ENCODE data around the gene S100PBP. TPM values are rescaled to one million over a fixed set of nuclear protein-coding genes. Genes with fewer than 3 reads are reported as not detected.

The S100PBP gene
- total and polyA plus RNA-seq, 9 of the 15 experiments (the other 6 are each of a cell fraction or from before 2014, with no cell fraction given) = 22.9 to 60.2 (median 32.9) TPM

- ChIA-PET POLR2A (interaction anchor here (0.6 to 2.4 kb wide), 5 partner anchors 10 to 130 kb away, joined by 3 to 6 read pairs (median 4); partner anchors contain the start of genes S100PBP and YARS1), CTCF (ENCODE audit: low intra/inter-chr PET ratio) (no interaction called here)
- no peak for DNase-seq (ENCODE audit: extremely low read depth in 1 of 4, low spot score in 3 of 4)
- no peak overlapping the region for H3K27ac ChIP-seq (ENCODE audit: extremely low read depth, low read depth, low read length)
- WGBS (ENCODE audit: insufficient coverage, low coverage, missing lambda C conversion rate) = 78% methylated on average over 4 of the region's 4 CpGs
- H3K4me1 ChIP-seq (replicated peaks in 1 of 2; ENCODE audit: control insufficient read depth in 2 of 2, insufficient read depth in 2 of 2, low read length in 2 of 2) = no peaks in the 10 kb centered on the region; a peak in 2 of 5 replicates
- no peaks in the 10 kb centered on the region for H3K9me1 ChIP-seq (ENCODE audit: control insufficient read depth, insufficient read depth, low read length)
- H3K4me3 ChIP-seq = no peak overlapping the region
- no peaks in the 10 kb centered on the region for H3K27me3 ChIP-seq (ENCODE audit: control insufficient read depth in 2 of 2, insufficient read depth in 2 of 2, low read length in 2 of 2)
- peaks cover 81% of the 10 kb centered on the region for H3K36me3 ChIP-seq (ENCODE audit: control insufficient read depth, insufficient read depth, low read length)
- intact Hi-C loops (cut with micrococcal nuclease) (no loop called here), in situ Hi-C loops (cut with MboI) (no loop called here)
- no peak overlapping the region for H2AFZ ChIP-seq (ENCODE audit: low read depth, low read length)
- no TSS peak for BruUV-seq (replicated peaks)
- H3K9me3 ChIP-seq (replicated peaks; ENCODE audit: control insufficient read depth, insufficient read depth, low read depth, low read length) = no peaks in the 10 kb centered on the region
- H3K79me2 ChIP-seq (ENCODE audit: control insufficient read depth, insufficient read depth, low read length) = peaks cover 59% of the 10 kb centered on the region
- no peak overlapping the region for H3K4me2 ChIP-seq (ENCODE audit: insufficient read depth, low read length)
- peak; percentile 52 for ATAC-seq
- H3K9ac ChIP-seq (ENCODE audit: insufficient read depth in 1 of 2, low read depth in 2 of 2, low read length in 2 of 2) = no peak overlapping the region
- peak; percentile 19 for FAIRE-seq
- peaks cover 16% of the 10 kb centered on the region for H4K20me1 ChIP-seq (replicated peaks; ENCODE audit: control insufficient read depth, insufficient read depth, low read length)
- TF ChIP-seq NBN (IDR thresholded peaks at IDR 0.05; ENCODE audit: low read depth) = no peak
- TF ChIP-seq KAT7 (CRISPR knock-in tag; IDR thresholded peaks at IDR 0.05; ENCODE audit: borderline replicate concordance) = no peak
- no peak for TF ChIP-seq GTF2F1 (IDR thresholded peaks at IDR 0.05; ENCODE audit: low read depth, low read length)
- peak; percentile 50 for TF ChIP-seq RBFOX2 (IDR thresholded peaks at IDR 0.05; ENCODE audit: low read depth, low read length)
- TF ChIP-seq SETDB1 (IDR thresholded peaks at IDR 0.05; ENCODE audit: low read length) = no peak
- TF ChIP-seq HMG20B (CRISPR knock-in tag; IDR thresholded peaks at IDR 0.05) = no peak
- TF ChIP-seq SUPT5H (IDR thresholded peaks at IDR 0.05) = peak; percentile 38
- no peak for TF ChIP-seq FOXP4 (CRISPR knock-in tag; IDR thresholded peaks at IDR 0.05; ENCODE audit: borderline replicate concordance)
- TF ChIP-seq POLR2G (IDR thresholded peaks at IDR 0.05; ENCODE audit: low read depth, low read length) = peak; percentile 28; the same call in 1 of the 2 replicates
- no peak for TF ChIP-seq CEBPG (CRISPR knock-in tag; IDR thresholded peaks at IDR 0.05)
- TF ChIP-seq CEBPG (tag; conservative IDR thresholded peaks at IDR 0.05 in 1 of 2, IDR thresholded peaks at IDR 0.05 in 1 of 2) = peak in 1 of 2 experiments; percentile 38; a peak in 1 of 4 replicates
- TF ChIP-seq POLR2A (conservative IDR thresholded peaks at IDR 0.05) = peak; percentile 21; the same call in 1 of the 2 replicates
- TF ChIP-seq CBX3 (IDR thresholded peaks at IDR 0.05; ENCODE audit: borderline replicate concordance in 1 of 2, low read length in 2 of 2) = no peak
- peak; percentile 38 for TF ChIP-seq RBM22 (IDR thresholded peaks at IDR 0.05; ENCODE audit: low read depth, low read length, poor library complexity, severe bottlenecking)
- no peak for TF ChIP-seq SMAD3 (CRISPR knock-in tag; conservative IDR thresholded peaks at IDR 0.05)
Observed at GRCh38 chr1:32806910-32807523, 10.4 kb upstream of the S100PBP start.

Data from K562 (cell line).